Mammary epithelial cell (primary cell): ENCODE data around the gene KIAA0753.

Experiments
- CTCF ChIP-seq, 2 donors: IDR thresholded peaks in 1 of 2; conservative IDR thresholded peaks in 1 of 2; 2 replicates each; pipeline ENCODE4 v1.5.1; 2011 to 2012; ENCODE audit warnings: inconsistent platforms in 2 of 2, low read length in 2 of 2, mild to moderate bottlenecking in 2 of 2, control low read depth in 1 of 2, low read depth in 1 of 2; ENCODE audit not compliant: insufficient read depth in 1 of 2; ENCODE audit errors: extremely low read depth in 1 of 2
- EZH2 ChIP-seq: IDR thresholded peaks from 2 replicates; pipeline ENCODE4 v1.6.1; 2012; ENCODE audit warnings: low read length, inconsistent platforms, borderline replicate concordance

- TF ChIP-seq EZH2 (no peak), CTCF (conservative IDR thresholded peaks at IDR 0.05 in 1 of 2, IDR thresholded peaks at IDR 0.05 in 1 of 2; ENCODE audit: extremely low read depth in 1 of 2, insufficient read depth in 1 of 2, low read depth in 1 of 2, low read length in 2 of 2) (no peak)
Observed at GRCh38 chr17:6542577-6542976, 97.9 kb downstream of the KIAA0753 start.
